ENCODE measurements around the gene EHMT2.

GRCh38 chr6:31879901-31880300 lies 17.6 kb downstream of the EHMT2 start:
- TF ChIP-seq, protein P1, sequence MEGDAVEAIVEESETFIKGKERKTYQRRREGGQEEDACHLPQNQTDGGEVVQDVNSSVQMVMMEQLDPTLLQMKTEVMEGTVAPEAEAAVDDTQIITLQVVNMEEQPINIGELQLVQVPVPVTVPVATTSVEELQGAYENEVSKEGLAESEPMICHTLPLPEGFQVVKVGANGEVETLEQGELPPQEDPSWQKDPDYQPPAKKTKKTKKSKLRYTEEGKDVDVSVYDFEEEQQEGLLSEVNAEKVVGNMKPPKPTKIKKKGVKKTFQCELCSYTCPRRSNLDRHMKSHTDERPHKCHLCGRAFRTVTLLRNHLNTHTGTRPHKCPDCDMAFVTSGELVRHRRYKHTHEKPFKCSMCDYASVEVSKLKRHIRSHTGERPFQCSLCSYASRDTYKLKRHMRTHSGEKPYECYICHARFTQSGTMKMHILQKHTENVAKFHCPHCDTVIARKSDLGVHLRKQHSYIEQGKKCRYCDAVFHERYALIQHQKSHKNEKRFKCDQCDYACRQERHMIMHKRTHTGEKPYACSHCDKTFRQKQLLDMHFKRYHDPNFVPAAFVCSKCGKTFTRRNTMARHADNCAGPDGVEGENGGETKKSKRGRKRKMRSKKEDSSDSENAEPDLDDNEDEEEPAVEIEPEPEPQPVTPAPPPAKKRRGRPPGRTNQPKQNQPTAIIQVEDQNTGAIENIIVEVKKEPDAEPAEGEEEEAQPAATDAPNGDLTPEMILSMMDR (conservative IDR thresholded peaks at IDR 0.05), result no peak
- TF ChIP-seq ZFX (IDR thresholded peaks at IDR 0.05), result no peak

Data from C4-2B (cell line).